Sigmoid colon (tissue), 7 donors: ENCODE measurements around the gene ZBED3. TPM values are rescaled to one million over a fixed set of nuclear protein-coding genes. Genes with fewer than 3 reads are reported as not detected.

ENCODE experiments used
- DNase-seq: peaks from one replicate; pipeline ENCODE4 v3.0.0-alpha.2; 2019
- H3K27ac ChIP-seq, 4 donors: fragments of 200-600 bp; sonication (generic); one replicate each; pipeline ENCODE4 v1.5.1; 2016 to 2019; ENCODE audit warnings: mild to moderate bottlenecking in 1 of 4
- H3K27me3 ChIP-seq, 3 donors: fragments of 200-600 bp; sonication (generic); one replicate each; pipeline ENCODE4 v1.5.1; 2019; ENCODE audit warnings: mild to moderate bottlenecking in 1 of 3
- H3K36me3 ChIP-seq, 4 donors: fragments of 200-600 bp; sonication (generic); one replicate each; pipeline ENCODE4 v1.5.1; 2016 to 2019
- H3K4me1 ChIP-seq, 4 donors: fragments of 200-600 bp; sonication (generic); one replicate each; pipeline ENCODE4 v1.5.1; 2017 to 2019
- H3K4me3 ChIP-seq, 4 donors: fragments of 200-600 bp; sonication (generic); one replicate each; pipeline ENCODE4 v1.5.1; 2017 to 2019; ENCODE audit warnings: mild to moderate bottlenecking in 2 of 4, moderate library complexity in 1 of 4
- H3K9me3 ChIP-seq, 4 donors: fragments of 200-600 bp in 3 of 4; sonication (generic) in 3 of 4; one replicate each; pipeline versions ENCODE4 v1.5.1 to v1.6.1; 2013 to 2019
- CTCF ChIP-seq, 4 experiments: fragments of 450-650 bp in 3 of 4; fragments of 200-600 bp in 1 of 4; IDR thresholded peaks; one replicate each; pipeline ENCODE4 v1.5.1; 2016 to 2019; ENCODE audit warnings: antibody characterized with exemption in 4 of 4, mild to moderate bottlenecking in 3 of 4, moderate library complexity in 2 of 4
- EP300 ChIP-seq, 4 donors: sonication (generic); formaldehyde crosslinking; IDR thresholded peaks; one replicate each; pipeline ENCODE4 v1.6.1; 2017; ENCODE audit warnings: antibody characterized with exemption in 4 of 4
- POLR2A ChIP-seq, 2 donors: fragments of 450-650 bp; IDR thresholded peaks; one replicate each; pipeline ENCODE4 v1.6.1; 2016; ENCODE audit warnings: antibody characterized with exemption in 2 of 2, mild to moderate bottlenecking in 2 of 2, moderate library complexity in 2 of 2
- POLR2AphosphoS5 ChIP-seq, 4 donors: sonication (generic); formaldehyde crosslinking; IDR thresholded peaks; one replicate each; pipeline ENCODE4 v1.6.1; 2017; ENCODE audit warnings: antibody characterized with exemption in 4 of 4
- WGBS, 2 donors: extraction: QIAGEN DNeasy Blood & Tissue Kit; methylation state at CpG; one replicate each; pipeline ENCODE4 v1.1.7; 2013; 5-methylcytosine and 5-hydroxymethylcytosine counted together
- intact Hi-C: fragments of 100-400 bp; cut with DNase I; formaldehyde crosslinking; loops from one replicate; pipeline ENCODE4 v1.15.1; 2023
- polyA plus RNA-seq, 3 donors: library from polyadenylated mRNA; stranded (reverse); fragments of 200-250 nt; gene quantifications; one replicate each; pipeline ENCODE4 v1.2.3, GENCODE V29; 2013
- total RNA-seq, 4 donors: library from RNA; depleted of rRNA; stranded (reverse); fragments of >200 nt; gene quantifications; one replicate each; pipeline ENCODE4 v1.1.0, GENCODE V29; 2016
- donor health status: healthy with polysubstance abuse.
- donor health status: Bipolar disorder and iron deficiency.
- donor health status: healthy.

ZBED3 gene
- total and polyA plus RNA-seq, 7 donors = 1.8 to 14.6 (median 7.7) TPM

DNA sequence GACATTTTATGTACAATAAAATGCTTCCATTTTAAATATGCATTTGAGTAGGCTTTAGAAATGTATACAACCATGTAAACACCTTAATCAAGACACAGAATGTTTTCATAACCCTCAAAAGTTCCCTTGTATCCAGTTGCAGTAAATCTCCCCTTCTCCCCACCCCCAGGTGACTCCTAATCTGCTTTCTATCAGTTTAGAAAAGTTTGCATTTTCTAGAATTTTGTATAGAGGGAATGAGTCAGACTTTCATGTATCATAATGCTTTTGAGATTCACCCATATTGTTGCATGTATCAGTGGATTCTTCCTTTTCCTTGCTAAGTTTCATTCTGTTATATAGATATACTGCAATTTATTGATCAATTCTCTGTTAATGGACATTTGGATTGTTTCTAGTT lies 17.7 kb upstream of the ZBED3 start:
- no peak overlapping the region for H3K4me3 ChIP-seq
- H3K4me1 ChIP-seq = no peaks in the 10 kb centered on the region
- no peak overlapping the region for H3K27ac ChIP-seq
- H3K27me3 ChIP-seq = no peaks in the 10 kb centered on the region
- TF ChIP-seq EP300 (IDR thresholded peaks at IDR 0.05) = no peak
- no peak for TF ChIP-seq POLR2AphosphoS5 (IDR thresholded peaks at IDR 0.05)
- no peak for TF ChIP-seq CTCF (IDR thresholded peaks at IDR 0.05)
- H3K36me3 ChIP-seq = no peaks in the 10 kb centered on the region
- intact Hi-C loops = no loop called here
- DNase-seq = no peak
- H3K9me3 ChIP-seq = no peaks in the 10 kb centered on the region

- no peak for TF ChIP-seq POLR2A (IDR thresholded peaks at IDR 0.05)
- no peak for TF ChIP-seq EP300 (IDR thresholded peaks at IDR 0.05)
- no peak for TF ChIP-seq POLR2AphosphoS5 (IDR thresholded peaks at IDR 0.05)
- no peak for TF ChIP-seq CTCF (IDR thresholded peaks at IDR 0.05)
- Histone ChIP-seq H3K4me3 (no peak overlapping the region), H3K27ac (no peak overlapping the region), H3K36me3 (no peaks in the 10 kb centered on the region), H3K4me1 (no peaks in the 10 kb centered on the region), H3K27me3 (no peaks in the 10 kb centered on the region), H3K9me3 (no peaks in the 10 kb centered on the region)
- intact Hi-C loops = no loop called here
- WGBS, 2 donors = 91 to 100% methylated on average over 1 of the region's 1 CpG
- no peak for DNase-seq
These were observed 16.4 kb upstream of the ZBED3 start for GRCh38 chr5:77103457-77103856.

- no peak overlapping the region for H3K4me3 ChIP-seq
- H3K36me3 ChIP-seq = no peaks in the 10 kb centered on the region
- WGBS, 2 donors = 93 to 94% methylated on average over 7 of the region's 7 CpGs
- no peak for DNase-seq
- TF ChIP-seq EP300 (IDR thresholded peaks at IDR 0.05) (no peak), CTCF (IDR thresholded peaks at IDR 0.05) (no peak), POLR2AphosphoS5 (IDR thresholded peaks at IDR 0.05) (no peak), POLR2A (IDR thresholded peaks at IDR 0.05) (no peak)
- H3K27ac ChIP-seq = no peak overlapping the region
- H3K9me3 ChIP-seq = no peaks in the 10 kb centered on the region
- no peaks in the 10 kb centered on the region for H3K27me3 ChIP-seq
- intact Hi-C loops = no loop called here
- H3K4me1 ChIP-seq = no peaks in the 10 kb centered on the region
These were observed 15.5 kb upstream of the ZBED3 start for GRCh38 chr5:77102549-77102948.

DNA sequence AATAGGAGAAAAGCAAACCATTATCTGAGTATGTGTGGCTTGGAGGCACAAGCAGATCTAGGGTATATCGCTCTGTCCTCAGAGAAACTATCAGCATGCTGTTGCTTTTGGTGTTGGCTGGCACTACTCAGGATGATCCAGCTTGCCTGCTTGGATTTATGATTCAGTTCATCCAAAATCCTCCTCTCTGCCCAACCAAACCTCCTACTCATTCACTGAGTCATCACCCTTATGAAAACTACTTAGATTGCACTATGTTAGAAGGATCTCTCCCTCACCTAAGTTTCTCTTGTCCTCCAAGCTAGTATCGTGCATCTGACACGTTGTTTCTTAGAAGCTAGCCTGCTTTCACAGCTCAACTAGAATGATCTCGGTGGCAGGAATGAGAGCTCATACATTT lies 14.2 kb upstream of the ZBED3 start:
- Histone ChIP-seq H3K9me3 (no peaks in the 10 kb centered on the region), H3K27me3 (no peaks in the 10 kb centered on the region), H3K4me1 (no peaks in the 10 kb centered on the region), H3K27ac (no peak overlapping the region), H3K36me3 (no peaks in the 10 kb centered on the region), H3K4me3 (no peak overlapping the region)
- TF ChIP-seq POLR2AphosphoS5 (IDR thresholded peaks at IDR 0.05) = no peak
- no peak for TF ChIP-seq CTCF (IDR thresholded peaks at IDR 0.05)
- TF ChIP-seq POLR2A (IDR thresholded peaks at IDR 0.05) = no peak
- no peak for TF ChIP-seq EP300 (IDR thresholded peaks at IDR 0.05)
- DNase-seq = no peak
- 91 to 93% methylated on average over 4 of the region's 4 CpGs for WGBS, 2 donors
- intact Hi-C loops = no loop called here

DNA sequence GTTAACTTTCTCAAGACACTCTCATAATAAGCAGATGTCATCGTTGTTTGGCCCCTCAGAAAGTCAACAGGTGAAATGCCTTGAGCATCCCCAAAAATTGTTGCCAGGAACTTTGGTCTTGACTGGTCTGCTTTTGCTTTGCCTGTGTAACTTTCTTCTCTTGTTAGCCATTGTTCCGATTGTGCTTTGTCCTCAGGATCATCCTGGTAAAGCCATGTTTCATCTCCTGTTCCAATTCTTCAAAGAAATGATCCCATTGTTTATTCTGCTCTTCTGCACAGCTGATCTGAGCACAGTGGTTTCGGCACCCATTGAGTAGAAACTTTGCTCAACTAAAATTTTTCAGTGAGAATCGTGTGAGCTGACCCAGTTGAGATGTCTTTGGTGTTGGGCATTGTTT lies 8.1 kb upstream of the ZBED3 start:
- Histone ChIP-seq H3K9me3 (no peaks in the 10 kb centered on the region), H3K4me3 (no peak overlapping the region), H3K36me3 (no peaks in the 10 kb centered on the region), H3K27ac (no peak overlapping the region), H3K4me1 (no peaks in the 10 kb centered on the region), H3K27me3 (no peaks in the 10 kb centered on the region)
- 89 to 94% methylated on average over 4 of the region's 4 CpGs for WGBS, 2 donors
- intact Hi-C loops = no loop called here
- TF ChIP-seq EP300 (IDR thresholded peaks at IDR 0.05) = no peak
- TF ChIP-seq CTCF (IDR thresholded peaks at IDR 0.05) = no peak
- no peak for TF ChIP-seq POLR2A (IDR thresholded peaks at IDR 0.05)
- TF ChIP-seq POLR2AphosphoS5 (IDR thresholded peaks at IDR 0.05) = no peak
- no peak for DNase-seq
